Smooth muscle cell (in vitro differentiated cells): Measurements from ENCODE around the gene C9orf50. TPM values are rescaled to one million over a fixed set of nuclear protein-coding genes. Genes with fewer than 3 reads are reported as not detected.

ENCODE experiments used
- DNase-seq: peaks from one replicate; lab custom pipeline; 2025; ENCODE audit not compliant: unreplicated experiment; lab: John Stamatoyannopoulos, UW
- H2AFZ ChIP-seq: fragments of 200-600 bp; sonication (generic); 2 replicates; pipeline ENCODE4 v1.6.0; 2016; ENCODE audit warnings: antibody characterized with exemption, low read depth, mild to moderate bottlenecking
- H3F3A ChIP-seq: fragments of 200-600 bp; sonication (generic); 2 replicates; pipeline ENCODE4 v1.6.0; 2017; ENCODE audit warnings: antibody characterized with exemption, low read depth
- H3K27ac ChIP-seq: fragments of 200-600 bp; sonication (generic); 2 replicates; pipeline ENCODE4 v1.5.1; 2016; ENCODE audit warnings: low read depth, mild to moderate bottlenecking
- H3K27me3 ChIP-seq: fragments of 200-600 bp; sonication (generic); 2 replicates; pipeline ENCODE4 v1.6.1; 2016; ENCODE audit warnings: low read depth, mild to moderate bottlenecking
- H3K36me3 ChIP-seq: fragments of 200-600 bp; sonication (generic); 2 replicates; pipeline ENCODE4 v1.5.1; 2016; ENCODE audit warnings: low read depth
- H3K4me1 ChIP-seq: fragments of 200-600 bp; sonication (generic); 2 replicates; pipeline ENCODE4 v1.5.1; 2016; ENCODE audit warnings: low read depth
- H3K4me2 ChIP-seq: fragments of 200-600 bp; sonication (generic); 2 replicates; pipeline ENCODE4 v1.6.0; 2016; ENCODE audit warnings: mild to moderate bottlenecking
- H3K4me3 ChIP-seq: fragments of 200-600 bp; sonication (generic); 2 replicates; pipeline ENCODE4 v1.5.1; 2016; ENCODE audit warnings: mild to moderate bottlenecking
- H3K79me2 ChIP-seq: fragments of 200-600 bp; sonication (generic); 2 replicates; pipeline ENCODE4 v1.6.0; 2016; ENCODE audit warnings: low read depth, mild to moderate bottlenecking
- H3K9ac ChIP-seq: fragments of 200-600 bp; sonication (generic); 2 replicates; pipeline ENCODE4 v1.6.0; 2016; ENCODE audit warnings: low read depth
- H3K9me3 ChIP-seq: fragments of 200-600 bp; sonication (generic); replicated peaks from 2 replicates; pipeline ENCODE4 v1.5.1; 2016; ENCODE audit warnings: low read depth
- H4K20me1 ChIP-seq: fragments of 200-600 bp; sonication (generic); 2 replicates; pipeline ENCODE4 v1.6.0; 2016; ENCODE audit warnings: low read depth
- WGBS: methylation state at CpG from one replicate; pipeline ENCODE4 v1.1.7; 2016; ENCODE audit warnings: low lambda C conversion rate; 5-methylcytosine and 5-hydroxymethylcytosine counted together
- polyA plus RNA-seq: library from polyadenylated mRNA; unstranded; fragments of >200 nt; fragmentation: Nextera tagmentation; extraction: Ambion mirVana; gene quantifications from 2 replicates; pipeline ENCODE4 v1.2.1, GENCODE V29; 2016
- total RNA-seq: library from RNA; depleted of rRNA; stranded (reverse); fragments of >200 nt; gene quantifications from 2 replicates; pipeline ENCODE4 v1.2.3, GENCODE V29; 2014
- TF ChIP-seq, protein P1 (sequence below): fragments of 200-600 bp; sonication (generic); IDR thresholded peaks from 2 replicates; pipeline ENCODE4 v1.5.1; 2017; ENCODE audit warnings: borderline replicate concordance, mild to moderate bottlenecking, antibody characterized with exemption; ENCODE audit not compliant: insufficient read depth, poor library complexity, severe bottlenecking

The C9orf50 gene
- total and polyA plus RNA-seq, 2 experiments from 2014 or later, result 0.59 TPM; not detected in 1

DNA sequence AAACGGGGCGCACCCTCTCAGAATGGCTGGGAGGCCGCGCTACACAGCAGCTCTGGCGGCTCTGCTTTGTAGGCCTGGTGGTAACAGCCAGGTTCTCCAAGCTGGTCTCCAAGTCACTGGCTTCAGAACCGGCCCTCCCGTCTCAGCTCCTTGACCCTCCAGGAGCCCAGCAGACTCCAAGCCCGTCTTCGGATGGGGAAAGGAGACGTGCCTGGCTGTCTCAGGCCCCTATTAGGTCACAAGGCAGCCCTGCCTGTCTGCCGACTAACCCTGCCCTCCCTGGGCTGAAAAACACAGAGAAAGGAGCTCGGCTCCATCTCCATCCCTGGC lies 18.8 kb upstream of the C9orf50 start:
- Histone ChIP-seq H3K9me3 (no peaks in the 10 kb centered on the region), H3K27ac (peak overlapping the region; percentile 16), H4K20me1 (peaks cover 51% of the 10 kb centered on the region), H3K4me3 (no peak overlapping the region), H3F3A (peaks cover 5% of the 10 kb centered on the region), H3K27me3 (no peaks in the 10 kb centered on the region), H3K9ac (no peak overlapping the region), H3K36me3 (no peaks in the 10 kb centered on the region), H3K4me2 (no peak overlapping the region), H3K79me2 (peaks cover 27% of the 10 kb centered on the region), H3K4me1 (peaks cover 8% of the 10 kb centered on the region), H2AFZ (no peak overlapping the region)
- no peak for DNase-seq
- TF ChIP-seq, protein P1, sequence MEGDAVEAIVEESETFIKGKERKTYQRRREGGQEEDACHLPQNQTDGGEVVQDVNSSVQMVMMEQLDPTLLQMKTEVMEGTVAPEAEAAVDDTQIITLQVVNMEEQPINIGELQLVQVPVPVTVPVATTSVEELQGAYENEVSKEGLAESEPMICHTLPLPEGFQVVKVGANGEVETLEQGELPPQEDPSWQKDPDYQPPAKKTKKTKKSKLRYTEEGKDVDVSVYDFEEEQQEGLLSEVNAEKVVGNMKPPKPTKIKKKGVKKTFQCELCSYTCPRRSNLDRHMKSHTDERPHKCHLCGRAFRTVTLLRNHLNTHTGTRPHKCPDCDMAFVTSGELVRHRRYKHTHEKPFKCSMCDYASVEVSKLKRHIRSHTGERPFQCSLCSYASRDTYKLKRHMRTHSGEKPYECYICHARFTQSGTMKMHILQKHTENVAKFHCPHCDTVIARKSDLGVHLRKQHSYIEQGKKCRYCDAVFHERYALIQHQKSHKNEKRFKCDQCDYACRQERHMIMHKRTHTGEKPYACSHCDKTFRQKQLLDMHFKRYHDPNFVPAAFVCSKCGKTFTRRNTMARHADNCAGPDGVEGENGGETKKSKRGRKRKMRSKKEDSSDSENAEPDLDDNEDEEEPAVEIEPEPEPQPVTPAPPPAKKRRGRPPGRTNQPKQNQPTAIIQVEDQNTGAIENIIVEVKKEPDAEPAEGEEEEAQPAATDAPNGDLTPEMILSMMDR, result no peak
- 92% methylated on average over 12 of the region's 12 CpGs for WGBS

DNA sequence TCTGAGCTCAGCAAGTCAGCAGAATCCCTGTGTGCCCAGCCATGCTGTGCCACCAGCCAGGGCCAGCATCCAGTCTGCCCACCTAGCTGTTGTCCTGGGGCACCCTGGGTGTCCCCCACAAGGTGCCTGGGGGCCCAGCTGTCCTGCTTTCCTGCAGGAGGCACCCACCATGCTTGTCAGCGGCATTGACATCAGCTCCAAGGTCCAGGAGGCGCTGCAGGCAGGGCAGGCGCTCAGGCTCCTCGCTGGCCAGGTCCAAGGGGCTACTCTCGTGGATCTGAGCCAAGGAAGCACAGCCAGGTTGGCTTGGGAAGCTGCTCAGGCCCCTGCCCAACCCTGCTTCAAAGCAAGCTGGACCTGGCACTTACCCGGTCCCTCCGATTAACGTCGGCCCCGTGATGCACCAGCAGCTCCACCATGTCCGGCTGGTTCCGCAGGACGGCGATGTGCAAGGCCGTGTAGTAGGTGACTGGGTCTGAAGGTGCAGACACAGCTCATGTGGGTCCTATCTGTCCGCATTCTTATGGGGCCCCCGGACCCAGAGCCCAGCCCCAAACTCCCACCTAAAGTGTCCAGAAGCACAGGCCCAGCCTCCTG lies 18.2 kb upstream of the C9orf50 start:
- Histone ChIP-seq H3K9ac (no peak overlapping the region), H3K9me3 (no peaks in the 10 kb centered on the region), H2AFZ (no peak overlapping the region), H3K79me2 (peaks cover 33% of the 10 kb centered on the region), H3K4me2 (no peak overlapping the region), H3K36me3 (no peaks in the 10 kb centered on the region), H4K20me1 (peaks cover 57% of the 10 kb centered on the region), H3K27ac (no peak overlapping the region), H3K4me1 (peaks cover 8% of the 10 kb centered on the region), H3F3A (peaks cover 5% of the 10 kb centered on the region), H3K27me3 (no peaks in the 10 kb centered on the region), H3K4me3 (no peak overlapping the region)
- WGBS, result 95% methylated on average over 17 of the region's 17 CpGs
- no peak for DNase-seq
- TF ChIP-seq, protein P1, result no peak

DNA sequence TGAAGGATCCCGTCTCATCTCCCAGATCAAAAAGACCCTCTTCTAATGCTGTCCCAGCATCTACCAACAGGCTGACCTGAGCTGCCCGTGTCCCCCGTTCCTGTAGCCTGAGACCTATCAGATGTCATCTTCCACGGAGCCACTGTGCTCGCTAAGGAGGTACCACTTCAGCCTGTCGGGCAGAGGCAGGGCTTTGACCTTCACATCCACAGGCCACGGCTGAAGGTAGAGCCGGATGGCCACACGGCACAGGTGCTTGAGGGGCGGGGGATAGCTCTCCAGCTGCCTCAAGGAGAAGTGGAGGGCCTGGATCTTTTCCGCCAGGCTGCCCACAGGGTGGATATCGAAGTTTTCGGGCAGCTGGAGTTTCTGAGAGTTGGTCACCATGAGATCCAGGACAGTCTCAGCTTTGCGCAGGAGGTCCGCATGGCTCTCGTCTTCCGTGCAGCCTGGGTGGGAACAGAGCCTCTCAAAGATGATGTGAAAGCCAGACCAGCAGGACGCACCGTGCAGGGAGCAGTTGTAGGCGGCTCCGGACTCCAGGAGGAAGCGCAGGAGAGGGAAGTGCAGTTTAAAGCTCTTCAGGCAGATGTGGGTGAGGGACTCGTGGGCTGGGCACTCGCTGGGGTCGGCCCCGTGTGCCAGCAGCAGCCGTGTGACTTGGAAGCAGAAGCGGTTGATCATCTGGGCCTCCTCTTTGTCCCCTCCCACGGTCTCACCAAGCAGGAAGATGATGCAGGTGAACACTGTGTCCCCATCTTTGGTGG lies 17.0 kb upstream of the C9orf50 start:
- WGBS, result 91% methylated on average over 29 of the region's 29 CpGs
- no peak overlapping the region for H2AFZ ChIP-seq
- H3K9me3 ChIP-seq, result no peaks in the 10 kb centered on the region
- peaks cover 5% of the 10 kb centered on the region for H3F3A ChIP-seq
- H3K79me2 ChIP-seq, result peaks cover 46% of the 10 kb centered on the region
- no peak overlapping the region for H3K4me3 ChIP-seq
- no peaks in the 10 kb centered on the region for H3K36me3 ChIP-seq
- H3K9ac ChIP-seq, result no peak overlapping the region
- TF ChIP-seq, protein P1, result no peak
- no peak for DNase-seq
- peaks cover 8% of the 10 kb centered on the region for H3K4me1 ChIP-seq
- H4K20me1 ChIP-seq, result peaks cover 70% of the 10 kb centered on the region
- no peaks in the 10 kb centered on the region for H3K27me3 ChIP-seq
- no peak overlapping the region for H3K27ac ChIP-seq
- H3K4me2 ChIP-seq, result no peak overlapping the region
